IMR-90 (cell line): ENCODE measurements around the gene SREBF2. TPM values are rescaled to one million over a fixed set of nuclear protein-coding genes. Genes with fewer than 3 reads are reported as not detected.

Experiments
- ATAC-seq: fragments of 200-7000 bp; cut with Tn5 transposase; 2 replicates; pipeline ENCODE4 v1.9.1; 2020; ENCODE audit warnings: low read depth, mild to moderate bottlenecking, moderate library complexity
- BruUV-seq: library from RNA; stranded (reverse); fragments of 400-500 nt; replicated peaks from 2 replicates; lab custom pipeline; 2021; lab: Mats Ljungman, UMichigan
- CTCF ChIA-PET: fragments of 300-600 bp; formaldehyde crosslinking; extraction: SDS; loops from one replicate; lab custom pipeline; 2021; ENCODE audit warnings: antibody characterized with exemption; lab: Yijun Ruan, JAX
- POLR2A ChIA-PET: fragments of 300-600 bp; sonication (Branson Sonifier 250); formaldehyde crosslinking; loops from one replicate; lab custom pipeline; 2022; ENCODE audit warnings: antibody characterized with exemption; ENCODE audit not compliant: unreplicated experiment; lab: Charles Lee
- DNase-seq: peaks from one replicate; pipeline ENCODE4 v3.0.0; 2013
- H2AFZ ChIP-seq: replicated peaks from 2 replicates; pipeline ENCODE3; 2013; ENCODE audit warnings: low read length, mild to moderate bottlenecking; ENCODE audit not compliant: poor library complexity
- H2AK5ac ChIP-seq: 2 replicates; pipeline ENCODE4 v1.6.1; 2013; ENCODE audit warnings: low read depth, low read length, inconsistent platforms
- H2AK9ac ChIP-seq: replicated peaks from 2 replicates; pipeline ENCODE3; 2013; ENCODE audit warnings: mild to moderate bottlenecking, low read depth, low read length, moderate library complexity; ENCODE audit not compliant: poor library complexity
- H2BK120ac ChIP-seq: 2 replicates; pipeline ENCODE4 v1.6.1; 2013; ENCODE audit warnings: low read depth, low read length, inconsistent platforms
- H2BK15ac ChIP-seq: 3 replicates; pipeline ENCODE4 v1.6.1; 2013; ENCODE audit warnings: low read depth, low read length, inconsistent platforms
- H2BK20ac ChIP-seq: 2 replicates; pipeline ENCODE4 v1.6.1; 2013; ENCODE audit warnings: low read depth, mild to moderate bottlenecking, inconsistent platforms, low read length, moderate library complexity
- H2BK5ac ChIP-seq: 2 replicates; pipeline ENCODE4 v1.6.1; 2013; ENCODE audit warnings: mild to moderate bottlenecking, low read depth, low read length, inconsistent platforms; ENCODE audit not compliant: poor library complexity, severe bottlenecking
- H3K14ac ChIP-seq: replicated peaks from 2 replicates; pipeline ENCODE4 v1.6.1; 2013; ENCODE audit warnings: low read depth, low read length, inconsistent platforms
- H3K18ac ChIP-seq: 2 replicates; pipeline ENCODE4 v1.6.1; 2013; ENCODE audit warnings: low read depth, low read length, control low read depth
- H3K23ac ChIP-seq: 2 replicates; pipeline ENCODE4 v1.6.1; 2013; ENCODE audit warnings: low read depth, low read length, inconsistent platforms
- H3K27ac ChIP-seq: 2 replicates; pipeline ENCODE4 v1.5.1; 2013; ENCODE audit warnings: mild to moderate bottlenecking, control low read depth, low read length; ENCODE audit not compliant: insufficient read depth
- H3K27me3 ChIP-seq: 2 replicates; pipeline ENCODE4 v1.6.1; 2013; ENCODE audit warnings: low read length; ENCODE audit not compliant: control insufficient read depth, insufficient read depth
- H3K36me3 ChIP-seq: 2 replicates; pipeline ENCODE4 v1.6.1; 2013; ENCODE audit warnings: low read length, mixed read lengths; ENCODE audit not compliant: control insufficient read depth, insufficient read depth
- H3K4ac ChIP-seq: 2 replicates; pipeline ENCODE4 v1.6.1; 2013; ENCODE audit warnings: low read depth, low read length, inconsistent platforms
- H3K4me1 ChIP-seq: 2 replicates; pipeline ENCODE4 v1.6.1; 2013; ENCODE audit warnings: low read length, mixed read lengths; ENCODE audit not compliant: control insufficient read depth, insufficient read depth
- H3K4me2 ChIP-seq: 2 replicates; pipeline ENCODE4 v1.6.1; 2013; ENCODE audit warnings: low read depth, mild to moderate bottlenecking, control low read depth, low read length, moderate library complexity
- H3K4me3 ChIP-seq: 2 replicates; pipeline ENCODE4 v1.5.1; 2013; ENCODE audit warnings: low read depth, mild to moderate bottlenecking, control low read depth, low read length, moderate library complexity; ENCODE audit not compliant: insufficient read depth
- H3K56ac ChIP-seq: 2 replicates; pipeline ENCODE4 v1.6.1; 2013; ENCODE audit warnings: low read length, inconsistent platforms; ENCODE audit not compliant: insufficient read depth; ENCODE audit errors: extremely low read depth
- H3K79me1 ChIP-seq, 2 experiments: 2 replicates each; pipeline ENCODE4 v1.6.1; 2013; ENCODE audit warnings: low read length in 2 of 2, inconsistent platforms in 1 of 2, low read depth in 1 of 2
- H3K9ac ChIP-seq: 2 replicates; pipeline ENCODE4 v1.6.1; 2013; ENCODE audit warnings: low read depth, low read length, control low read depth
- H3K9me1 ChIP-seq: 2 replicates; pipeline ENCODE4 v1.6.1; 2013; ENCODE audit warnings: low read length, inconsistent platforms; ENCODE audit not compliant: insufficient read depth
- H3K9me3 ChIP-seq: 2 replicates; pipeline ENCODE4 v1.6.1; 2013; ENCODE audit warnings: low read length; ENCODE audit not compliant: control insufficient read depth, insufficient read depth
- H4K20me1 ChIP-seq: 2 replicates; pipeline ENCODE4 v1.6.1; 2013; ENCODE audit warnings: low read length, inconsistent platforms; ENCODE audit not compliant: insufficient read depth
- H4K5ac ChIP-seq: 2 replicates; pipeline ENCODE4 v1.6.1; 2013; ENCODE audit warnings: mild to moderate bottlenecking, low read depth, low read length, control low read depth
- H4K8ac ChIP-seq, 2 experiments: 2 replicates each; pipeline ENCODE4 v1.6.1; 2013; ENCODE audit warnings: low read depth in 2 of 2, low read length in 2 of 2, control low read depth in 1 of 2, inconsistent platforms in 1 of 2
- H4K91ac ChIP-seq: 2 replicates; pipeline ENCODE4 v1.6.1; 2013; ENCODE audit warnings: low read depth, low read length, inconsistent platforms; ENCODE audit not compliant: insufficient read depth
- BHLHE40 ChIP-seq: fragments of 150-350 bp; IDR thresholded peaks from 2 replicates; pipeline ENCODE4 v1.6.1; 2016; ENCODE audit warnings: mild to moderate bottlenecking, low read depth, low read length
- CEBPB ChIP-seq: IDR thresholded peaks from 2 replicates; pipeline ENCODE4 v1.6.1; 2012; ENCODE audit warnings: low read depth, low read length, improper control_type of control experiment
- CHD1 ChIP-seq: IDR thresholded peaks from 2 replicates; pipeline ENCODE4 v1.6.1; 2012; ENCODE audit warnings: low read depth, low read length, improper control_type of control experiment
- CTCF ChIP-seq: conservative IDR thresholded peaks from 2 replicates; pipeline ENCODE4 v1.5.1; 2012; ENCODE audit warnings: mild to moderate bottlenecking, low read depth, low read length, improper control_type of control experiment
- ELK1 ChIP-seq: fragments of 150-350 bp; IDR thresholded peaks from 2 replicates; pipeline ENCODE4 v1.6.1; 2016; ENCODE audit warnings: low read depth, mild to moderate bottlenecking, low read length, moderate library complexity, borderline replicate concordance
- FOS ChIP-seq: fragments of 150-350 bp; IDR thresholded peaks from 2 replicates; pipeline ENCODE4 v1.6.1; 2016; ENCODE audit warnings: low read depth, low read length
- MAFK ChIP-seq: IDR thresholded peaks from 2 replicates; pipeline ENCODE4 v1.6.1; 2012; ENCODE audit warnings: low read depth, low read length, improper control_type of control experiment
- MAZ ChIP-seq: IDR thresholded peaks from 2 replicates; pipeline ENCODE4 v1.6.1; 2012; ENCODE audit warnings: low read depth, mild to moderate bottlenecking, low read length, improper control_type of control experiment, moderate library complexity, borderline replicate concordance
- MXI1 ChIP-seq: IDR thresholded peaks from 2 replicates; pipeline ENCODE4 v1.6.1; 2012; ENCODE audit warnings: low read depth, mild to moderate bottlenecking, low read length, moderate library complexity, borderline replicate concordance
- NFE2L2 ChIP-seq: fragments of 150-350 bp; IDR thresholded peaks from 2 replicates; pipeline ENCODE4 v1.6.1; 2016; ENCODE audit warnings: low read depth, mild to moderate bottlenecking, low read length
- POLR2A ChIP-seq: IDR thresholded peaks from 2 replicates; pipeline ENCODE4 v1.6.1; 2012; ENCODE audit warnings: mild to moderate bottlenecking, low read depth, low read length
- RAD21 ChIP-seq: IDR thresholded peaks from 2 replicates; pipeline ENCODE4 v1.6.1; 2012; ENCODE audit warnings: low read length, improper control_type of control experiment
- RCOR1 ChIP-seq: IDR thresholded peaks from 2 replicates; pipeline ENCODE4 v1.6.1; 2012; ENCODE audit warnings: mild to moderate bottlenecking, low read length, improper control_type of control experiment; ENCODE audit not compliant: insufficient replicate concordance
- RFX5 ChIP-seq: IDR thresholded peaks from 2 replicates; pipeline ENCODE4 v1.8.0; 2012; ENCODE audit warnings: low read depth, mild to moderate bottlenecking, low read length, moderate library complexity
- SMC3 ChIP-seq: fragments of 150-350 bp; IDR thresholded peaks from 2 replicates; pipeline ENCODE4 v1.6.1; 2016; ENCODE audit warnings: low read depth, mild to moderate bottlenecking, antibody characterized with exemption, low read length, moderate library complexity
- USF2 ChIP-seq: fragments of 150-350 bp; IDR thresholded peaks from 2 replicates; pipeline ENCODE4 v1.6.1; 2017; ENCODE audit warnings: mild to moderate bottlenecking, antibody characterized with exemption, low read length, low read depth
- WGBS, 2 experiments: methylation state at CpG; one replicate each; pipeline versions ENCODE4 v1.1.5 to v1.1.7; 2013; ENCODE audit warnings: missing lambda C conversion rate in 2 of 2; ENCODE audit not compliant: insufficient read length in 1 of 2; ENCODE audit errors: extremely low coverage in 2 of 2; 5-methylcytosine and 5-hydroxymethylcytosine counted together
- dilution Hi-C: fragments of 300-500 bp; cut with HindIII; formaldehyde crosslinking; loops from one replicate; pipeline ENCODE4 v1.14.3; 2018; ENCODE audit warnings: low sequenced_read_pairs; ENCODE audit not compliant: unreplicated experiment
- in situ Hi-C: fragments of 300-500 bp; cut with MboI; formaldehyde crosslinking; loops from 3 replicates; pipeline ENCODE4 v1.14.3; 2019; ENCODE audit warnings: low sequenced_read_pairs, inconsistent platforms, mixed read lengths
- intact Hi-C: fragments of 100-400 bp; cut with micrococcal nuclease; formaldehyde crosslinking; loops from 2 replicates; pipeline ENCODE4 v1.10.0; 2022
- polyA plus RNA-seq, 3 experiments: library from polyadenylated mRNA; depleted of rRNA; stranded (reverse); fragments of >200 nt; gene quantifications; 2 replicates each; pipeline ENCODE4 v1.2.3, GENCODE V29; 2012; ENCODE audit warnings: low replicate concordance in 1 of 3
- total RNA-seq: library from RNA; depleted of rRNA; stranded (reverse); fragments of >200 nt; gene quantifications from 2 replicates; pipeline ENCODE4 v1.2.3, GENCODE V29; 2012

The SREBF2 gene
- total and polyA plus RNA-seq, 2 of the 4 experiments (the other 2 are of a cell fraction): 8.1 to 47.4 TPM

GRCh38 chr22:41883400-41883799 is 50.5 kb downstream of the SREBF2 start:
- ChIA-PET CTCF (no interaction called here), POLR2A (no interaction called here)
- H3K9me3 ChIP-seq: no peaks in the 10 kb centered on the region
- dilution Hi-C loops: no loop called here
- in situ Hi-C loops: no loop called here
- no TSS peak for BruUV-seq
- no peak overlapping the region for H3K4me3 ChIP-seq
- no peak overlapping the region for H2AK9ac ChIP-seq
- intact Hi-C loops: no loop called here
- no peak overlapping the region for H2AK5ac ChIP-seq
- no peak overlapping the region for H2BK120ac ChIP-seq
- H4K20me1 ChIP-seq: no peaks in the 10 kb centered on the region
- no peak overlapping the region for H2BK20ac ChIP-seq
- H4K5ac ChIP-seq: no peak overlapping the region
- H3K18ac ChIP-seq: no peak overlapping the region
- 71% methylated on average over 1 of the region's 2 CpGs; no CpG with 5 or more reads in 1 of the 2 experiments for WGBS, 2 experiments
- no peak for DNase-seq
- no peaks in the 10 kb centered on the region for H3K79me1 ChIP-seq
- H3K56ac ChIP-seq: no peak overlapping the region
- no peak overlapping the region for H3K14ac ChIP-seq
- H3K4me2 ChIP-seq: no peak overlapping the region
- H3K27me3 ChIP-seq: no peaks in the 10 kb centered on the region
- H2BK5ac ChIP-seq: no peak overlapping the region
- H3K4ac ChIP-seq: no peak overlapping the region
- no peak for ATAC-seq
- no peaks in the 10 kb centered on the region; the same call in 1 of the 2 replicates for H3K9me1 ChIP-seq
- H2AFZ ChIP-seq: no peak overlapping the region
- H3K27ac ChIP-seq: no peak overlapping the region
- no peak overlapping the region for H4K91ac ChIP-seq
- H3K9ac ChIP-seq: no peak overlapping the region
- no peak overlapping the region for H3K23ac ChIP-seq
- H3K36me3 ChIP-seq: peaks cover 46% of the 10 kb centered on the region
- no peak overlapping the region for H4K8ac ChIP-seq
- H2BK15ac ChIP-seq: no peak overlapping the region
- TF ChIP-seq MAFK (no peak), RCOR1 (no peak), CEBPB (no peak), CTCF (no peak), RAD21 (no peak), SMC3 (no peak), CHD1 (no peak), POLR2A (no peak), RFX5 (no peak), FOS (no peak), MXI1 (no peak), NFE2L2 (no peak), BHLHE40 (no peak), MAZ (no peak), USF2 (no peak), ELK1 (no peak)
- no peaks in the 10 kb centered on the region; the same call in 1 of the 2 replicates for H3K4me1 ChIP-seq
